GM12878 (cell line): Measurements from ENCODE around the gene MTHFD1. TPM values are rescaled to one million over a fixed set of nuclear protein-coding genes. Genes with fewer than 3 reads are reported as not detected.

ENCODE experiments used
- ATAC-seq: fragments of 200-7000 bp; cut with Tn5 transposase; 3 replicates; pipeline ENCODE4 v1.9.1; 2020; ENCODE audit warnings: mild to moderate bottlenecking, moderate library complexity
- BruUV-seq: library from RNA; stranded (reverse); fragments of 400-500 nt; replicated peaks from 2 replicates; lab custom pipeline; 2021; lab: Mats Ljungman, UMichigan
- CTCF ChIA-PET: fragments of 300-600 bp; sonication (Branson Sonifier 250); formaldehyde crosslinking; extraction: SDS; loops from one replicate; lab custom pipeline; 2021; ENCODE audit warnings: inconsistent platforms; lab: Yijun Ruan, JAX
- POLR2A ChIA-PET: fragments of 350-600 bp; formaldehyde crosslinking; extraction: SDS; loops from one replicate; lab custom pipeline; 2021; ENCODE audit warnings: inconsistent platforms; lab: Charles Lee
- RAD21 ChIA-PET: fragments of 300-600 bp; sonication (Branson Sonifier 250); formaldehyde crosslinking; loops from one replicate; lab custom pipeline; 2023; ENCODE audit warnings: antibody characterized with exemption; ENCODE audit not compliant: unreplicated experiment; lab: Charles Lee
- SMC1A ChIA-PET: fragments of 300-600 bp; sonication (Branson Sonifier 250); formaldehyde crosslinking; loops from one replicate; lab custom pipeline; 2023; ENCODE audit not compliant: unreplicated experiment, uncharacterized antibody; lab: Charles Lee
- DNase-seq: peaks from one replicate; pipeline ENCODE4 v3.0.0-alpha.2; 2011; ENCODE audit warnings: low read depth, low spot score
- FAIRE-seq: peaks from 3 replicates; lab custom pipeline; 2011; peaks lifted over from hg19 to GRCh38; lab: Jason Lieb, UNC
- H2AFZ ChIP-seq: 2 replicates; pipeline ENCODE4 v1.6.0; 2011; ENCODE audit warnings: low read depth, low read length, control low read depth; ENCODE audit not compliant: control insufficient read depth
- H3K27ac ChIP-seq: 2 replicates; pipeline ENCODE4 v1.5.1; 2011; ENCODE audit warnings: control low read depth; ENCODE audit not compliant: control insufficient read depth, insufficient read depth
- H3K27me3 ChIP-seq, 2 experiments: replicated peaks in 1 of 2; 2 replicates each; pipeline versions ENCODE4 v1.6.0 to v1.6.1; 2011; ENCODE audit warnings: low read length in 1 of 2; ENCODE audit not compliant: control insufficient read depth in 2 of 2, insufficient read depth in 2 of 2
- H3K36me3 ChIP-seq, 2 experiments: 2 replicates each; pipeline ENCODE4 v1.5.1; 2011; ENCODE audit warnings: low read length in 1 of 2; ENCODE audit not compliant: control insufficient read depth in 2 of 2, insufficient read depth in 2 of 2
- H3K4me1 ChIP-seq: 2 replicates; pipeline ENCODE4 v1.6.1; 2011; ENCODE audit warnings: mild to moderate bottlenecking, low read length, moderate library complexity, mixed read lengths; ENCODE audit not compliant: control insufficient read depth, insufficient read depth
- H3K4me2 ChIP-seq: 2 replicates; pipeline ENCODE4 v1.6.0; 2011; ENCODE audit warnings: control low read depth; ENCODE audit not compliant: control insufficient read depth, insufficient read depth
- H3K4me3 ChIP-seq: fragments of 200-600 bp; sonication (generic); 2 replicates; pipeline ENCODE4 v1.5.1; 2016
- H3K79me2 ChIP-seq: 2 replicates; pipeline ENCODE4 v1.6.0; 2011; ENCODE audit warnings: low read length; ENCODE audit not compliant: control insufficient read depth, insufficient read depth
- H3K9ac ChIP-seq: 2 replicates; pipeline ENCODE4 v1.8.0; 2011; ENCODE audit warnings: low read length, control low read depth, mixed read lengths; ENCODE audit not compliant: control insufficient read depth, insufficient read depth
- H3K9me3 ChIP-seq: replicated peaks from 3 replicates; pipeline ENCODE4 v1.5.1; 2011; ENCODE audit warnings: mild to moderate bottlenecking, low read length; ENCODE audit not compliant: control insufficient read depth, insufficient read depth
- H4K20me1 ChIP-seq: 2 replicates; pipeline ENCODE4 v1.6.0; 2011; ENCODE audit not compliant: control insufficient read depth, insufficient read depth
- EGR1 ChIP-seq, 2 experiments: IDR thresholded peaks; 1 replicate in 1 of 2; 2 replicates in 1 of 2; pipeline ENCODE4 v1.6.1; 2011 to 2012; ENCODE audit warnings: low read depth in 2 of 2, low read length in 2 of 2, borderline replicate concordance in 1 of 2, mild to moderate bottlenecking in 1 of 2, moderate library complexity in 1 of 2
- FOXM1 ChIP-seq: IDR thresholded peaks from 2 replicates; pipeline ENCODE4 v1.6.1; 2012; ENCODE audit warnings: low read depth, mild to moderate bottlenecking, inconsistent platforms, low read length, moderate library complexity
- IKZF1 ChIP-seq: fragments of 450-650 bp; conservative IDR thresholded peaks from 2 replicates; pipeline ENCODE4 v1.6.1; 2017; ENCODE audit warnings: antibody characterized with exemption, mild to moderate bottlenecking
- MTA3 ChIP-seq: IDR thresholded peaks from 2 replicates; pipeline ENCODE4 v1.6.1; 2012; ENCODE audit warnings: low read length, inconsistent platforms, borderline replicate concordance
- NKRF ChIP-seq: fragments of 450-650 bp; conservative IDR thresholded peaks from 2 replicates; pipeline ENCODE4 v1.6.1; 2017; ENCODE audit warnings: mild to moderate bottlenecking, moderate library complexity
- POLR2A ChIP-seq: IDR thresholded peaks from 2 replicates; pipeline ENCODE4 v1.6.1; 2011; ENCODE audit warnings: low read depth, mild to moderate bottlenecking, low read length
- RAD21 ChIP-seq: IDR thresholded peaks from 2 replicates; pipeline ENCODE4 v1.6.1; 2011; ENCODE audit warnings: mild to moderate bottlenecking, low read depth, low read length, moderate library complexity; ENCODE audit not compliant: insufficient read depth
- RAD51 ChIP-seq: fragments of 450-650 bp; IDR thresholded peaks from 2 replicates; pipeline ENCODE4 v1.6.1; 2016; ENCODE audit warnings: moderate library complexity, mild to moderate bottlenecking, inconsistent platforms
- YY1 ChIP-seq: IDR thresholded peaks from 2 replicates; pipeline ENCODE4 v1.6.1; 2011; ENCODE audit warnings: low read depth, mild to moderate bottlenecking, low read length
- ZNF384 ChIP-seq: IDR thresholded peaks from 2 replicates; pipeline ENCODE4 v1.6.1; 2012; ENCODE audit warnings: low read depth, mild to moderate bottlenecking, low read length, improper control_type of control experiment, borderline replicate concordance
- WGBS: methylation state at CpG from one replicate; pipeline ENCODE4 v1.1.6; 2016; ENCODE audit warnings: low lambda C conversion rate; ENCODE audit not compliant: insufficient replicate concordance, insufficient coverage; ENCODE audit errors: missing lambda C conversion rate; 5-methylcytosine and 5-hydroxymethylcytosine counted together
- in situ Hi-C: fragments of 300-500 bp; cut with MboI; formaldehyde crosslinking; loops from 9 replicates; pipeline ENCODE4 v1.14.3; 2018; ENCODE audit warnings: mixed read lengths
- intact Hi-C: fragments of 100-400 bp; cut with micrococcal nuclease; formaldehyde crosslinking; loops from one replicate; pipeline ENCODE4 v1.14.2; 2022; ENCODE audit not compliant: unreplicated experiment
- polyA plus RNA-seq, 11 experiments: library from polyadenylated mRNA; depleted of rRNA in 4 of 11; unstranded in 6 of 11; stranded (reverse) in 5 of 11; fragments of >200 nt; fragmentation: Nextera tagmentation in 4 of 11; fragmentation: Illumina TruSeq in 1 of 11; extraction: Ambion mirVana in 4 of 11; extraction: Trizol in 1 of 11; gene quantifications; 1 replicate in 1 of 11; 2 replicates in 10 of 11; pipeline versions ENCODE4 v1.2.1 to v1.2.3, GENCODE V29; 2011 to 2016; ENCODE audit warnings: inconsistent platforms in 2 of 11, missing spikeins in 2 of 11, low read depth in 1 of 11
- total RNA-seq, 4 experiments: library from RNA; depleted of rRNA in 3 of 4; stranded (reverse); fragments of >200 nt in 3 of 4; fragmentation: Illumina TruSeq in 1 of 4; extraction: Trizol in 1 of 4; gene quantifications; 2 replicates each; pipeline versions ENCODE4 v1.2.1 to v1.2.3, GENCODE V29; 2013 to 2021
- TF ChIP-seq, protein P1 (sequence below): fragments of 450-650 bp; formaldehyde crosslinking; IDR thresholded peaks from 2 replicates; pipeline ENCODE4 v1.5.0; 2022; ENCODE audit warnings: mild to moderate bottlenecking, missing genetic modification characterization

Gene MTHFD1
- total and polyA plus RNA-seq, 10 of the 15 experiments (the other 5 are each of a cell fraction or from before 2014, with no cell fraction given): 99.3 to 310 (median 173) TPM

DNA sequence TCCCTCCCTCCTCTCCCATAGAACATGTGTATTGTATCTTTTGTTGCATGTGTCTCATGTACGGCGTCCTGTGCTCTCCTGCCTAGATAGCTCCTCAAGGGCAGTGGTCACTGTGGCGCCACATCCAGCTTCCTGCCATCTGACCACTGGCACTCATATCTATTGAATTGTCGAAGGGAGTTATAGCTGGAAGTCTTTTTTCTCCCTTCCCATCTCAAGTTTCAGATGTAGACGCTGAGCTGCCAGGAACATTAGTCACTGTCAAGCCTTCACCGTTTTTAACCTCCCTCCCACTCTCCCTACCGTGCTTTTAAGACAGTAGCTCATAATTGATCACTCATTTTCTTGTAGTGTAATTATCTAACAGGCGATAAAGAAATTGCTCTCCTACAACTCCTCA, 33.0 kb downstream of the MTHFD1 start:
- Histone ChIP-seq H3K4me1 (peaks cover 3% of the 10 kb centered on the region; the same call in 1 of the 2 replicates), H4K20me1 (no peaks in the 10 kb centered on the region), H3K36me3 (peaks cover 21 to 32% of the 10 kb centered on the region in 2 experiments), H3K79me2 (no peaks in the 10 kb centered on the region)
- RAD21 ChIA-PET: interaction anchor here (0.8 to 2.0 kb wide), 4 partner anchors 9 to 70 kb away, joined by 3 to 5 read pairs (median 4); no protein-coding TSS in a partner anchor
- CTCF ChIA-PET: interaction anchor here (0.7 to 2.8 kb wide), 5 partner anchors 10 to 92 kb away, joined by 3 to 22 read pairs (median 3); no protein-coding TSS in a partner anchor
- TF ChIP-seq EGR1 (IDR thresholded peaks at IDR 0.05; ENCODE audit: borderline replicate concordance in 1 of 2, low read depth in 2 of 2, low read length in 2 of 2) (no peak), POLR2A (no peak), ZNF384 (no peak), RAD51 (no peak), NKRF (no peak), YY1 (no peak), MTA3 (no peak), IKZF1 (no peak), RAD21 (no peak), FOXM1 (no peak)
- TF ChIP-seq, protein P1, sequence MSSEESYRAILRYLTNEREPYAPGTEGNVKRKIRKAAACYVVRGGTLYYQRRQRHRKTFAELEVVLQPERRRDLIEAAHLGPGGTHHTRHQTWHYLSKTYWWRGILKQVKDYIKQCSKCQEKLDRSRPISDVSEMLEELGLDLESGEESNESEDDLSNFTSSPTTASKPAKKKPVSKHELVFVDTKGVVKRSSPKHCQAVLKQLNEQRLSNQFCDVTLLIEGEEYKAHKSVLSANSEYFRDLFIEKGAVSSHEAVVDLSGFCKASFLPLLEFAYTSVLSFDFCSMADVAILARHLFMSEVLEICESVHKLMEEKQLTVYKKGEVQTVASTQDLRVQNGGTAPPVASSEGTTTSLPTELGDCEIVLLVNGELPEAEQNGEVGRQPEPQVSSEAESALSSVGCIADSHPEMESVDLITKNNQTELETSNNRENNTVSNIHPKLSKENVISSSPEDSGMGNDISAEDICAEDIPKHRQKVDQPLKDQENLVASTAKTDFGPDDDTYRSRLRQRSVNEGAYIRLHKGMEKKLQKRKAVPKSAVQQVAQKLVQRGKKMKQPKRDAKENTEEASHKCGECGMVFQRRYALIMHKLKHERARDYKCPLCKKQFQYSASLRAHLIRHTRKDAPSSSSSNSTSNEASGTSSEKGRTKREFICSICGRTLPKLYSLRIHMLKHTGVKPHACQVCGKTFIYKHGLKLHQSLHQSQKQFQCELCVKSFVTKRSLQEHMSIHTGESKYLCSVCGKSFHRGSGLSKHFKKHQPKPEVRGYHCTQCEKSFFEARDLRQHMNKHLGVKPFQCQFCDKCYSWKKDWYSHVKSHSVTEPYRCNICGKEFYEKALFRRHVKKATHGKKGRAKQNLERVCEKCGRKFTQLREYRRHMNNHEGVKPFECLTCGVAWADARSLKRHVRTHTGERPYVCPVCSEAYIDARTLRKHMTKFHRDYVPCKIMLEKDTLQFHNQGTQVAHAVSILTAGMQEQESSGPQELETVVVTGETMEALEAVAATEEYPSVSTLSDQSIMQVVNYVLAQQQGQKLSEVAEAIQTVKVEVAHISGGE (CRISPR knock-in tag): no peak
- TF ChIP-seq, all 136 proteins: peak for 0
- 71% methylated on average over 8 of the region's 8 CpGs for WGBS
- H3K9me3 ChIP-seq: no peaks in the 10 kb centered on the region
- DNase-seq (no peak), ATAC-seq (no peak), FAIRE-seq (no peak)
- H2AFZ ChIP-seq: no peak overlapping the region
- in situ Hi-C loops: no loop called here
- H3K9ac ChIP-seq: no peak overlapping the region
- H3K4me3 ChIP-seq: no peak overlapping the region
- SMC1A ChIA-PET: interaction anchor here (0.7 to 3.0 kb wide), 3 partner anchors 9 to 58 kb away, joined by 3 to 11 read pairs (median 4); no protein-coding TSS in a partner anchor
- H3K27me3 ChIP-seq: no peaks in the 10 kb centered on the region
- no peak overlapping the region for H3K27ac ChIP-seq
- intact Hi-C loops: no loop called here
- POLR2A ChIA-PET: no interaction called here
- BruUV-seq: no TSS peak
- no peak overlapping the region for H3K4me2 ChIP-seq
